Testis (tissue), 2 donors: ENCODE data around the gene TRIM41.

ENCODE experiments used
- CTCF ChIP-seq, 3 experiments: fragments of 450-650 bp in 2 of 3; fragments of 200-600 bp in 1 of 3; sonication (generic) in 1 of 3; IDR thresholded peaks; one replicate each; pipeline ENCODE4 v1.5.1; 2016 to 2019; ENCODE audit warnings: antibody characterized with exemption in 3 of 3, mild to moderate bottlenecking in 2 of 3, moderate library complexity in 1 of 3
- POLR2A ChIP-seq: fragments of 450-650 bp; IDR thresholded peaks from one replicate; pipeline ENCODE4 v1.6.1; 2017; ENCODE audit warnings: antibody characterized with exemption, mild to moderate bottlenecking, moderate library complexity

- TF ChIP-seq CTCF (IDR thresholded peaks at IDR 0.05) (no peak), POLR2A (no peak)
Measured at GRCh38 chr5:181182651-181183050, 40.4 kb upstream of the TRIM41 start.
